GM21737 (cell line): ENCODE data around the gene PLEK2.
"Not testable (repeated sequence)": the region's sequence is repeated elsewhere in the genome, so short reads cannot be mapped to it uniquely, and the experiment has no call there.

Experiments
- ATAC-seq: cut with Tn5 transposase; IDR thresholded peaks from one replicate; pipeline ENCODE4 v1.9.1; 2021; ENCODE audit warnings: mild to moderate bottlenecking, moderate library complexity; ENCODE audit not compliant: unreplicated experiment

The PLEK2 gene

DNA sequence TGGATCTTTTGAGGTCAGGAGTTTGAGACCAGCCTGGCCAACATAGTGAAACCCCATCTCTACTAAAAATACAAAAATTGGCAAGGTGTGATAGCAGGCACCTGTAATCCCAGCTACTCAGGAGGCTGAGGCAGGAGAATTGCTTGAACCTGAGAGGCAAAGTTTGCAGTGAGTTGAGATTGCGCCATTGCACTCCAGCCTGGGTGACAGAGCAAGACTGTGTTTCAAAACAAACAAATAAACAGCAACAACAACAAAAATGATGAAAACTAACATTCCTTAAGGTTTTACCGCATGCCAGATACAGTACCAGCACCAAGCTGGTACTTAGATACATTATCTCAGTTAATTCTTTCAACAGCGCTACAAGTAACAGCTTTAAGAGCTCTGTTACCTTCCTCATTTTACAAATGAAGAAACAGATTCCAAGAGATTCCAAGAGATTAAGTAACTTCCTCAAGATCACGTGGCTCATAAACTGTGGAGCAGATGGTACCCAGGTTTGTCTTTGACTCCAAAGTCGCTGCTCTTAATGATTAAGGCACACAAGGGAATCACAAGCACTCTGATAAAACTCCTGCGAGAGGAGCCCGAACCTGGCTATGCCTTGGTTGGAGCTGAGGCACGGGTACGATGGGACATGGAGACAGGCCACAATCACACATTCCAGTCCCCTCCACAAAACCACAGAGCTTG lies 17.7 kb upstream of the PLEK2 start:
- ATAC-seq = no peak

DNA sequence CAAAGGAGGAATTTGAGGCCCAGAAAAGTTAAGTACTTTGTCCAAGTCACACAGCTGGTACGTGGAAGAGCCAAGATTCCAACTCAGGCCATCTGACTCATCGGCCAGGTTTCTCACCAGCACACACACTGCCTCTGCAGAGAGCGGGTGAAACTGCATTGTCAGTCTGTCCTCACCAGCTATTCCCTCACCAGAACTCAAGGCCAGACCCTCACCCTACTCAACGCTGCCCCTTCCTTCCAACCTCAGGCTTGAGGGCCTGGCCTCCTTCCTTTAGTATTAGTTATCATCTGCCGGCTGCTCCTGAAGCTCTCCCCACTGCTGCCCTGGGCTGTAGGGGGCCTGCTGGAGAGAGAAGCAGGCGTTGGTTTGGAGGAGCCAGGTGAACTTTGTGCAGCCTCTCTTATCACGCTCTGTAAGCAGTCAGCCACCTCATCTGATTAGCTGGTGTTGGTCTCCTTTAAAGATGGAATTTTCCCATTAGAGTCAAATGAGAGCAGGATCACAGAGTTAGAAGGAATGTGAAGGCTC lies 16.6 kb upstream of the PLEK2 start:
- ATAC-seq = no peak

DNA sequence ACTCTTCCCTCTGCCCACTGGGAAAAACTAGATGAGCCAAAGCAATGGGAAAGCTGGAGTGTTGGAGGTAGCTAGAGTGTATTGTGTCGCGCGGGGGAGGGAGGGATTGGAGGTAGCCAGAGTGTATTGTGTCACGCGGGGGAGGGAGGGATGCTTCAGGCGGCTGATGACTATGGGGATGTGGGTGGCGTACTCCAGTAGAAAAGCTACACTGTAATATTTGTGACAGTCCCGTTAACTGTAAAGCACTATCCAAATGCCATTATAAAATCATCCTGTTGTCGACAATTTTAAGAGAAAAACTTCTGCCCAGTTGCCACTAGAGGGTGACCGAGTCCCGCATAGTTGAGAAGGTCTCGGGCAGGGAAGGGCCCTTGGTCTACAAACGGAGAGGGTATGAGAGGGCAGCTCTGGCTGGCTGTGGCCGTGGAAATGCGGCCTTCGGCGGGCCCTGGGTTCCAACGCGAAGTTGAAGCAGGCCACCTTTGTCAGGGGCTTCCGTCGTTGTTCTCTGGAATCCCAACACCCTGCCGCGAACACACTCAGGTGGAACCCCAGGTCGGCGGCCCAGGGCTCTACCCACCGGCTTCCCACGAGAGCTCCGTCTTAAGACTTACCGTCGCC lies 15.1 kb upstream of the PLEK2 start:
- ATAC-seq = no peak

DNA sequence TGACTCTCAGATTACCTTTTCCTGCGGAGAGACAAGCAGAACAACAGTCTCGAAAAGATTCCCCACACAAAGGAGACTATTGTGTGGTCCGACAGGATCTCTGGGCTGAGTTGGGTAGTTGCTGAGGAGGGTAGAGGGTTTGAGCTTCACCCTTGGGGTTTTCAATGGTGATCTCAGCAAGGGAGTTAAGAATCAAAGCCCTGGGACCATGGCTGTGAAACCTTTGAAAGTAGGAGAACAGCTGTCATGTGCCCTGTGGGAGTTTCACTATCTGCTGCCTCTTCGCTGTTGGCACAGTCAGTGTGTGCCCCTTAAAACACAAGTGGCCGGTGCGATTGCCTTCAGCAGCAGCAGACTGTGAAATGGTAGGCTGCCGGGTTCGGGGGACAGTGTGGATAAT lies 14.2 kb upstream of the PLEK2 start:
- ATAC-seq = no peak

DNA sequence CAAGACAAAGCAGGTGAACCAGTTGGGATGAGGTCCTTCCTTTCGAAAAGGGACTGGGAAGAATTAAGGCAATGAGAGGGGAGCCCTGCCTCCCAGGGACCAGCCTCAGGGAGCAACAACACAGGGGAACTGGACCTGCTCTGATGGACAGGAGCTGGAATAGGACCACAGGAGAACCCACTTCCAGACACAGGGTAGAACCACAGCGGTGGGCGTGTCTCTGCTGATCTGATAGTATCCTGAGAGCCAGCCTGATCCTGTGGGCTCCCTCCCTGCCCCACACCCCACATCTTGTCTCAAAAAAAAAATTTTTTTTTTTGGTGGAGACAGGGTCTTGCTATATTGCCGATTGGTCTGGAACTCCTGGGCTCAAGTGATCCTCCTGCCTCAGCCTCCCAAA lies 13.6 kb upstream of the PLEK2 start:
- ATAC-seq = no peak

DNA sequence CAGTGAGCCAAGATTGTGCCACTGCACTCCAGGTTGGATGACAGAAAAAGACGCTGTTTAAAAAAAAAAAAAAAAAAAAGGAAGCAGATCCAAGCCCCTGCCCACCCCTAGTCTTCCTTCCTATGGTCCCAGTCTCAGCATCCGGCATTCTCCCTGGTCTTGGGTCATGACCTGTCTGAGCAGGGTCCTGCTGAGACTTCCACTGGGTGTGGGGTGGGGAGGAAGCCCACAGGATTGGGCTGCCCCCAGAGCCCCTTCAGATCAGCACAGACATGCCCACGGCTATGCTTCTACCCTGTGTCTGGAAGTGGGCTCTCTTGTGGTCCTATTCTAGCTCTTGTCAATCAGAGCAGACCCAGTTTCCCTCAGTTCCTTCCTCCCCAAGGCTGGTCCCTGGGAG lies 12.6 kb upstream of the PLEK2 start:
- ATAC-seq = no peak

DNA sequence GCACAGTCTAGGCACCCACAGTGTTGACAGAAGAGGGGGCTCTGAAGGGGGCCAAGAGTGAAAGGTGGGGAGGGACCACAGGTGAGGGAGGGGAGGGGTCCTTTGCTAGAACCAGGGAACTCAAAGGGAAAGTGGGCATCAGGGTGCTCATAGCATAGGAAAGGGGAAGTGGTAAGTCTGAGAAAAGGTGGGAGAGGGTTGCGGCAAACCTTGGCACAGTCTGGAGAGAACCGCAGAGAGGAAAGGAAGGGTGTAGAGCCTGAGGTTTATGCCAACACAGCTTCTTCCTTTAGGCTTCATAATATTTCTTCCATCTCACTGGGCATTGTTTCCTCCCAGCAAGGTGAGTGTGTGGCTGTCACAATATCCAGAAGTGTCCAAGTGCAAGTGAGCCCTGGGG lies 11.5 kb upstream of the PLEK2 start:
- no peak for ATAC-seq

DNA sequence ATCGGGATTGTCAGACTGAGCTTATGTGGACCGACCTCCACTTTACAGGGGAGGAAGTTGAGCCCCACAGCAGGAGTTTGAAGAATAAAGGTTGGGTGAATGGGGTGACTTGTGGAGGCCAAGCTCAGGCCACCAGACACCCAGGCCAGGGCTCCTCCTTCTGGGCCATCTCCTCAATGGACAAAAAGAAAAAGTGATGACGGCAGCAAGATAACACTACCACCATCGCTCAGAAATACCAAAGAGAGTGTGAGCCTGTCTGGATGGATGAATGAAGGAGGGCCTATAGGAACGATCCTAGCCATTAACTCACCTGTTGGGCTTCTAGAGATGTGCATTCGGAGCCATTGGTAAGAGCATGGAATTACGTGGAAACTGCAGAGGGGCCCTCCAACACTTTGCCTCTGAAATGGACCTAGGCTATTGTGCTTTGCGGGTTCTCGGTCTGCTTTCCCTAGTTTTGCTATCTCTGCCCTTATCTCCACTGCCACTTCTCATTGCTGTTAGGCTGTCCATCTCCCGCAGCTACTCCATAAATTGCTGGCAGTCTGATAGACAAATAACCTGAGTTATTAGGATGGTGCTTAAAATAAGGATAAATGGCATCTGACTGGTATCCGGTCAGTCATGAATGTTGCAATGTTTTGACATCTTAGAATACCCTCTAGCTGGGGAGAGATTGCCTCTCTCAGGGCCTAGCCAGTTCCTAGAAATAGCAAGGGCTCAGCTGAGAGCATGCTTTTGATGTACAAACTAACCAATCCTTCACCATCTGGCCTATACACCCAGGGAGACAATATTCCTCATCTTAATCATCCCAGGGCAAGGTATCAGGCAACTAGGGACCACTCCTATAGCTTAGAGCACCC lies 9.6 kb upstream of the PLEK2 start:
- ATAC-seq = no peak

DNA sequence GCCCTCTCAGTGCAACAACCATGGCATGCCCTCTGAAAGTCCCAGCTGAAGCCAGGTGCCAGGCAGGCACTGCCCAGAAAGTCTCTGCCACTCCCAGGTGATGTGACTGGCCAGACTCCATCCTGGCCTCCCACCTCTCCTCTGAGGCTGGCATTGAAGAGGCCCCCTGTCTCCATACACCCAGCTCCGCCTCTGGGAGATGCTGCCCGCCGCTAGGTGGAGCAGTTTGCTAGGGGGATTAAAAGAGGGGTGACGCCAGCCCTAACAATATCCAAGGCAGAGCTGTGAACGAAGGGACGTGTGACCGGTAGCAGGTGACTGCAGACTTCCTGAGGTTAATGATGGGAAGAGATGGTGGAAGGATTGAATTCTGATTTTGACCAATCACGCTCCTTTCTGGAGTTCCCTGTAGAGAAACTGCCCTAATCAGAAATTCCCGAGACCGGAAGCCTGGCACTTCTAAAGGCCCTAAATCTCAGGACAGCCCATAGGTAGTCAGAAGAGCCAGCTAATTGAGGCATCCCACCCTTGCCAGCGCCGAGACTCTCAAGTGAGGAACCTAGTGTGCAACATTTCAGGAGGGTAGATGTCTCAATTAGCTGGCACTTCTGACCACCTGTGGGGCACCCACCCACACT lies 8.3 kb upstream of the PLEK2 start:
- ATAC-seq = no peak

DNA sequence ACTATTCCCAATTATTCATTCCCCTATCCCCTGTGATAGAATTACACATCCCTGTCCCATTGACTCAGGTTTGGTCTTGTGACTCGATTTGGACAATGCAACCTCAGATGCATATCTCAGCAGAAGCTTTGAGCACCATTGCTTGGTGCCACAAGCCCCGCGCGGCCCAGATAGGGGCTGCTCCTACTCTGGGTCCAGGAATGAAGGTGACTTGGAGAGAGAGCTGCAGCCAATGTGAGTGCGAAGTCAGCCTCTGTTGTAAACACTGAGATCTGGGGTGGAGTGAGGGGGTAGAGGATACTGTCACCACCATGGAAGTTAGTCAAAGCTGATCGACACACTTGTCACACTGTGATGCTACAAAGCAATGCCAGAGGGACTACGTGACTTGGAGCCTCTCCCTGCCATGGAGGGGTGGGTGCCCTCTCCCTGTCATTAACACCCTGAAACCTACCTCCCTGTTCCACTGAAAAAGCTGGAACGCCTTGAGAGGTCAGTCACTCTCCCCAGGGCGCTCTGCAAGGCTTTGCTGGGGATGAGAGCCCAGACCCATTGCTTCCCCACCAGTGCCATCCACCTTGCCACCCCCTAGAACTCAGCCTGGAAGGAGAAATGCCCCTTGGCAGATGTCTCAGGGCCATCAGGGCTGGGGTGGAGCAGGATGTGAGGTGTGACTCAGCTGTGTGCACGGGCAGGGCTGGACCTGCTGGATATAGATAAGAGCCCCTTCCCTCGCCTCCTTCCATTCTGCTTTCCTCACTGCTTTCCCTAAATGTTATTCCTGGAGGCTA lies 6.6 kb upstream of the PLEK2 start:
- ATAC-seq = no peak

DNA sequence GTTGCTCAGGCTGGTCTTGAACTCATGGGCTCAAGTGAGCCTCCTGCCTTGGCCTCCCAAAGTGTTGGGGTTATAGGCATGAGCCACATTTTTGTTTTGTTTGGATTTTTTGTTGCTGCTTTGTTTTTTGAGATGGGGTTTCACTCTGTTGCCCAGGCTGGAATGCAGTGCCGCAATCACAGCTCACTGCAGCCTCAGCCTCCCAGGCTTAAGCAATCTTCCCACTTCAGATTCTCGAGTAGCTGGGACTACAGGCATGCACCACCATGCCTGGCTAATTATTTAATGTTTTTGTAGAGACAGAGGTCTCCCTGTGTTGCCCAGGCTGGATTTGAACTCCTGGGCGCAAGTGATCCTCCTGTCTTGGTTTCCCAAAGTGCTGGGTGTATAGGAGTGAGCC lies 5.7 kb upstream of the PLEK2 start:
- ATAC-seq = no peak

DNA sequence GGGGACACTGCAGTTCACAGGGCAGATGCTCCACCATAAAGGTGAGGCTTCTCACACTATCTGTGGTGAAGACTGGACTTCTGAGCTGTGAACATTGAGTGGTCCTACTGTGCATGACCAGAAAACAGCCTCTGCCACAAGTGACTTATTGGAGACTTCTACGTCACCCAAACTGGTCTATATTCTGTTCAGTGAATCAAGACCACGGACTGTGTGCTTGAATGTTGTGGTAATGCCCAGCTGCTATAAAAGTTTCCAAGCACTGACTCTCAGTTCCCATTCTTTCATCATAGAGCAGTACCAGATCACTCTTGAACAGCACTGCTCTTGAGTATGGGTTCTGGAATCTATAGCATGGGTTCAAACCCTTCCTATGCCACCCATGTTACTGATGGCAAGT lies 4.8 kb upstream of the PLEK2 start:
- no peak for ATAC-seq

DNA sequence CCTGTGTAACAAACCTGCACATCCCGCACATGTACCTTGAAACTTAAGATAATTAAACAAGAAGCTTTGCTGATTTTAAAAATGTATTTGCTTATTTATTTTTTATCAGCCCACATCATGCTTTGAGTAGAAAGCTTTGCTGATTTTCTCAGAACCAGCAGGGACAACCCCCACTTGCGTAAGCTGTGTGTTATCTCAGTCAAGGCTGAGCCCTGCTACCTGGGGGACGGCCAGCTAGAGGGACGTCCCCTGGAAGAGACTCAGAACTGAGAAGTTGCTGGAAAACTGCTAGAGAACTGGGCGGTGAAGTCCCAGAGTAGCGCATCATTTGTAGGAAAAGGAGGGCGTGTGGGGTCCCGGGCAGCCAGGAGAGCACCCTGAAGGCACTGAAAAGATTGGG lies 4.1 kb upstream of the PLEK2 start:
- ATAC-seq = no peak

DNA sequence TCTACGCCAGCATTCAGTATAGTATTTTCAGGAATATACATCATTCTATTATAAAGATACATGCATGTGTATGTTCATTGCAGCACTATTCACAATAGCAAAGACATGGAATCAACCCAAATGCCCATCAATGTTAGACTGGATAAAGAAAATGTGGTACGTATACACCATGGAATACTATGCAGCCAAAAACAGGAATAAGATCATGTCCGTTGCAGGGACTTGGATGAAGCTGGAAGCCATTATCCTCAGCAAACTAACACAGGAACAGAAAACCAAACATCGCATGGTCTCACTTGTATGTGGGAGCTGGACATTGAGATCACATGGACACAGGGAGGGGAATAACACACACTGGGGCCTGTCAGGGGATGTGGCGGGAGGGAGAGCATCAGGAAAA lies 3.6 kb upstream of the PLEK2 start:
- not testable (repeated sequence) for ATAC-seq

DNA sequence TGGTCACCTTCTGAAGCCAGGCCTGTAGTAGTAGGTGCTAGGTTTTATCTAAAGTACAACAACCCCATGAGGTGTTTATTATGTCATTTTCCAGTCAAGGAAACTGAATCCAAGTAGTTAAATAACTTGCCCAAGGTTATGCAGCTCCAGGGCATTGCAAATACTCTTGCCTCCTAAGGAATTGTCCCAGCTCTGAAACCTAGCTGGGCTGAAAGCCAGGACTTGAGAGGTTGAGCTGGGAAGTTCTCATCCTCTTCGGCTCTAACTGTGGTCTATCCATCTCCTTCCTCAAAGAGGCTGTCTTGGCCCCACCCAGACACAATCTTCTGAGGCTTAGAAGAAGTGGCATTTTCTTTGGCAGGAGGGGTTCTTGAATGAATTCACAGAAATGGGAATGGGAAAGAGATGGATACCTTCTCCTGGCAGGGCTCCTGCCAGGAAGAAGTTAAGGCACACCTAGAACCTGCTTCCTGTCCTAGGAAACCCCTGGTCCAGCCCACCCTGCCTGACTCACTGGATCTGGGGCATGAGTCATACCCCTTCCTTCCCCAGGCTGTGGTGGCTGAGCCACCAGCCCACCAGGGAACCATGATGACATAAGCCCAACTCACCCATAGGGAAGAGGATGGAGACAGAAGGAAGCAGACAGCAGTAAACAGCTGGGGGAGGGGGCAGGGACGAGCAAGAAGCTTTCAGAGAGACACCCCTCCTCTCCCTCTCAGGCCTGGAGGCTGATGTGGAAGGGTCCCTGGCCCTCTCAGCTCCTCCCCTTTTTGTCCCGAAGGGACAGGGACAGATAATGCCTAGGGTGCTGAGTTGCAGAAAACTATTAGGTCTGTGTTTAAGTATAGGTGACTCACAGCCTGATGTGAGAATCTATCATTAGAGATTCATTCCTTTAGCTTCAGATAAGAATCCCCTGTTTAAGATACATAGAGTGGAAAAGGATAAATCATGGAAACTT lies 2.1 kb upstream of the PLEK2 start:
- ATAC-seq = no peak

DNA sequence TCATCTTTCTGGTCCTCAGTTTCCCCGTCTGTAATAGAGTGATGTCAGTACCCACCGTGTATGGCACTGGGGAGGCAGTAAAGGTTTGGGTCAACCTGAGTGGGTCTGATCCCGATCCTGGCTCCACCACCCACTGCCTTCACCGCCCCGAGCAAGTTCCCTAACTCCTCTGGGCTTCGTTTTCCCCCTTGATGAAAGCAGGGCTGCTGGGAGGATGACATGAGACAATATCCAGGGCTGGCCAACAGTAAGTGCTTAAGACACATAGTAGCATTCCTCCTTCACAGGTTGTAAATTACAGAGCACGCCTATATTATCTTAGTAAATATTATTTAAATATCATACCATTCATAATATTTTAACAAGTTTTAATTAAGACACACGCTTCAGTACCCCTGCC lies 595 bp downstream of the PLEK2 start:
- no peak for ATAC-seq

DNA sequence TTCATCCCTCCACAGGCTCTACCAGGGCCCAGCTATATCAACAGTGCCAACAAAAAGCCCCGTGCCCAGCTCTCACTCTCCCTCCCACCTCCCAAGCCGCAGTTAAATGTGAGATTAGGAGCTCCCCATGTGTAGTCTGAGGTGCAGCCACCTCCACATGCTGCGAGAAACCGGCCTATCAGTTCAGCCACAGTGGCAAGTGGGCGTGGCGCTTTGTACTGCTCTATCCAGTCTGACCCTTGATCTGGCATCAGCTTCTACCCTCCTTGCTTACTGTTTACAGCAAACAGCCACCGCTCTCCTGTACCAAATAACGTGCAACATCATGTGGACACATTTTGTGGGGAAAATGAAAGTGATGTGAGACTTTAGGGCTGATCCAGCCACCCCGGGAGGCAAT lies 1.7 kb downstream of the PLEK2 start:
- ATAC-seq = no peak

DNA sequence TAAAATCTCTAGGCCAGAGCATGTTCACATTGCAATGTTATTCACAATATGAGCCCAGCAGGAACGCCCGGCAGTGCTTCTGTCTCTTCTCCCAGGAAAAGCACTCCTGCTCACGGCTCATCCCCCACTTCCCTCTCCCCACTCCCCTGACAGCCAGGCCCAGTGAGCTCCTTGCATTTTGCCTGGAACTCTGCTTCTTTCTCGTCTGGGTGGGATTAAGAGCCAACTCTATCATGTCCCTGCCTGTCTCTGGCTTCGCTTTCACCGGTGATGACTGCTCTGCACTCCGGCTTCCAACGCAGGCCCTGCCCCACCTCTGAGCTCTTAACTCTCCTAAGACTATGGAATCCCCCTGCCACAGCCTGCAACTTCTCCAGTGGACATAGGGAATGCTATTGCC lies 2.5 kb downstream of the PLEK2 start:
- no peak for ATAC-seq

DNA sequence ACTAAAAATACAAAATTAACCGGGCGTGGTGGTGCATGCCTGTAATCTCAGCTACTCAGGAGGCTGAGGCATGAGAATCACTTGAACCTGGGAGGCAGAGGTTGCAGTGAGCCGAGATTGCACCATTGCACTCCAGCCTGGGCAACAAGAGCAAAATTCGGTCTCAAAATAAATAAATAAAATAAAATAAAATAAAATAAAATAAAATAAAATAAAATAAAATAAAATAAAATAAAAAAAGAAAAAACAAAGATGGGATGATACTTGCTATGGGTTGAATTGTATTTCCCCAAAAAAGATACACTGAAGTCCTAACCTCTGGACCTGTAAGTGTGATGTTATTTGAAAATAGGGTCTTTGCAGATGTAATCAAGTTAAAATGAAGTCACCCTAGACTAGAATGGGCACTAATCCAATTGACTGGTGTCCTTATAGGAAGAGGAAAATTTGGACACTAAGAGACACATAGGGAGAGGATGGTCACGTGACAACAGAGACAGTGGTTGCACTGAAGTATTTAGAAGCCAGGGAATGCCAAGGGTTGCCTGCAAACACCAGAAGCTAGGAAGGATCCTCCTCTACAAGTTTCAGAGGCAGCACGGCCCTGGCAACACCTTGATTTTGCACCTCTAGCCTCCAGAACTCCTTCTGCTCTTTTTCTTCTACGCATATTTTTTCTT lies 3.7 kb downstream of the PLEK2 start:
- ATAC-seq = not testable (repeated sequence)
